Nephron progenitor cell (in vitro differentiated cells): ENCODE measurements around the gene STN1.

Experiments
- DNase-seq: peaks from one replicate; pipeline ENCODE4 v3.0.0; 2021
- H3K27ac Mint-ChIP-seq: 2 replicates; pipeline ENCODE4 v1.8.0; 2021; ENCODE audit warnings: mild to moderate bottlenecking, moderate library complexity, mixed read lengths
- H3K27me3 Mint-ChIP-seq: 2 replicates; pipeline ENCODE4 v1.8.0; 2021; ENCODE audit warnings: mild to moderate bottlenecking, low read depth, mixed read lengths; ENCODE audit not compliant: poor library complexity
- H3K36me3 Mint-ChIP-seq: 2 replicates; pipeline ENCODE4 v1.8.0; 2021; ENCODE audit warnings: low read depth, mixed read lengths
- H3K4me1 Mint-ChIP-seq: 2 replicates; pipeline ENCODE4 v1.8.0; 2021; ENCODE audit warnings: mixed read lengths
- H3K4me3 Mint-ChIP-seq: 2 replicates; pipeline ENCODE4 v1.8.0; 2021; ENCODE audit warnings: mild to moderate bottlenecking, moderate library complexity, mixed read lengths
- H3K9me3 Mint-ChIP-seq: 2 replicates; pipeline ENCODE4 v1.8.0; 2021; ENCODE audit warnings: mild to moderate bottlenecking, moderate library complexity, mixed read lengths
- TF ChIP-seq, protein P1 (sequence below): fragments of 200-600 bp; sonication (generic); IDR thresholded peaks from 2 replicates; pipeline ENCODE4 v1.5.0; 2021; ENCODE audit warnings: antibody characterized with exemption

STN1 gene

DNA sequence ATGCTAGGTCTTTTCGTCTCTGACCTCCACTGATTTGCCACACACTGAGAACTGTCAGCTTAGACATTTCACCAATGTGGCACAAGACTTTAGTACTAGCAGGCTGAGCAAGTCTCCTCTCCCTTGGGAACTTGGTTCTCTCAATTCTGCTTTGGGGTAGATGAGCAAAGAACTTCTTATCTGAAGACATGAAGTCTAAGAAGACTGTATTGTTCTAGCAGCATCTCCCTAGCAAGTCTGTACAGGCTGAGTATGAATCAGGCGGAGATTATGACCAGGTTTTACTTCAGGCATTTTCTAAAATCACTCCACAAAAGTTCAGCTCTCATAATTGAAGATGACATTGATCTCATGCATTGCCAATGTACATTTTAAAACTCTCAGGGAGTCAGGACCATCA is 23.8 kb upstream of the STN1 start:
- Mint-ChIP-seq H3K27ac (no peak overlapping the region), H3K9me3 (no peaks in the 10 kb centered on the region), H3K36me3 (no peaks in the 10 kb centered on the region), H3K4me3 (no peak overlapping the region), H3K27me3 (peaks cover 2% of the 10 kb centered on the region), H3K4me1 (no peaks in the 10 kb centered on the region)
- TF ChIP-seq, protein P1, sequence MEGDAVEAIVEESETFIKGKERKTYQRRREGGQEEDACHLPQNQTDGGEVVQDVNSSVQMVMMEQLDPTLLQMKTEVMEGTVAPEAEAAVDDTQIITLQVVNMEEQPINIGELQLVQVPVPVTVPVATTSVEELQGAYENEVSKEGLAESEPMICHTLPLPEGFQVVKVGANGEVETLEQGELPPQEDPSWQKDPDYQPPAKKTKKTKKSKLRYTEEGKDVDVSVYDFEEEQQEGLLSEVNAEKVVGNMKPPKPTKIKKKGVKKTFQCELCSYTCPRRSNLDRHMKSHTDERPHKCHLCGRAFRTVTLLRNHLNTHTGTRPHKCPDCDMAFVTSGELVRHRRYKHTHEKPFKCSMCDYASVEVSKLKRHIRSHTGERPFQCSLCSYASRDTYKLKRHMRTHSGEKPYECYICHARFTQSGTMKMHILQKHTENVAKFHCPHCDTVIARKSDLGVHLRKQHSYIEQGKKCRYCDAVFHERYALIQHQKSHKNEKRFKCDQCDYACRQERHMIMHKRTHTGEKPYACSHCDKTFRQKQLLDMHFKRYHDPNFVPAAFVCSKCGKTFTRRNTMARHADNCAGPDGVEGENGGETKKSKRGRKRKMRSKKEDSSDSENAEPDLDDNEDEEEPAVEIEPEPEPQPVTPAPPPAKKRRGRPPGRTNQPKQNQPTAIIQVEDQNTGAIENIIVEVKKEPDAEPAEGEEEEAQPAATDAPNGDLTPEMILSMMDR, result no peak
- no peak for DNase-seq

DNA sequence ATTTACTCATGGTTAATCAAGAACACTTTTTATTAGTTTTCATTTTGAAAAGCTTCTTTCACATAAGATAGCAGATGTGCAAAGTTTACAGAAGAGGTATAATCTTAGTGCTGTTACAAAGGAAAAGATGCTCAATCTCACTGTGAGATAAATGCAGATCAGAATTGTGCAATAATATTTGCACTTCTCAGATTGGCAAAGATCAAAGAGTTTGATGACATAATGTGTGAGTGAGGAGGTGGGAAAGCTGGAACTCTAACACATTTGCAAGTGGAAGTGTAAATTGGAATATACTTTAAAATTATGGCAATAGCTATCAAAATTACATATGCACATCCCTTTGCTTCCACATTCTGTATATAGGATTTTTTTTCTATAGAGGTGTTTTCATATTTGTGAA is 21.5 kb upstream of the STN1 start:
- peaks cover 4% of the 10 kb centered on the region for H3K27me3 Mint-ChIP-seq
- peaks cover 7% of the 10 kb centered on the region for H3K4me1 Mint-ChIP-seq
- H3K36me3 Mint-ChIP-seq, result no peaks in the 10 kb centered on the region
- DNase-seq, result no peak
- no peak overlapping the region for H3K4me3 Mint-ChIP-seq
- H3K27ac Mint-ChIP-seq, result no peak overlapping the region
- no peaks in the 10 kb centered on the region for H3K9me3 Mint-ChIP-seq
- TF ChIP-seq, protein P1, result no peak

DNA sequence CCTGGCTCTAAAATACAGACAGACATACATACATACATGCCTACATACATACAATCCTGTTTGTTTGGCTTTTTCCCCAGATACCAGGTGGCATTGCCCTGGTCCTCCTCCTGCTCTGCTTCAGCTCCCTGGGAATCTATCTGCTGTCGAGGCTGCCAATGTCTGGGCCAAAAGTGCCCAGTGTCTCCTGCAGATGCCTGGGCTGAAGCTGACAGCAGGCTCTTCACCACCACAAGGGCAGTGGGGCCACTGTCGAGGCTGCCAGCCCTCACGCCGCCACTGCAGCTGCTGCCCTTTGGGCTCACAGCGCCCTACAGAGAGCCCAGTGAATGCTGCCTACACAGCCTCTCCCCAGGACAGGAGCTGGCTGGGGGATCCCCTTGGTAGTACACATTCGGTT is 18.0 kb upstream of the STN1 start:
- Mint-ChIP-seq H3K27ac (no peak overlapping the region), H3K36me3 (no peaks in the 10 kb centered on the region), H3K27me3 (peaks cover 4% of the 10 kb centered on the region), H3K9me3 (no peaks in the 10 kb centered on the region), H3K4me3 (no peak overlapping the region), H3K4me1 (peaks cover 30% of the 10 kb centered on the region)
- no peak for DNase-seq
- TF ChIP-seq, protein P1, result no peak

DNA sequence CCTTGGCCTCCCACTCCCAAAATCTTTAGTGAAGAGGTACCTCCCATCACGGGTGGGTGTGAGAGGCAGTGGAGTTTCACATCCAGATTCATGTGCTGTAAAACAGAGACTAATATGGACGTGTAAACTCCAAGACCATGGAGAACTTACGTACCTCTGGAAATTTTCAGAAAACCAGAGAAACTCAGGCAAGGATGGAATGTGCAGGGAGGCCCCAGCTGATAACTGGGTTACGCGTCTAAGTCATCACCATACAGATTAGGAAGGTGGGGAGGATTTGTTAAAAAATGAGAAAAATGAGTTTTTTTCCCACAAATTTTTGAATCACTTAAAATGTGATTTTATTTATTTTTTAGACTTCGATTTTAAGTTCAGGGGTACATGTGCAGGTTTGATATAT is 16.3 kb upstream of the STN1 start:
- TF ChIP-seq, protein P1, result no peak
- Mint-ChIP-seq H3K27ac (no peak overlapping the region), H3K27me3 (peaks cover 4% of the 10 kb centered on the region), H3K4me3 (no peak overlapping the region), H3K36me3 (no peaks in the 10 kb centered on the region), H3K9me3 (no peaks in the 10 kb centered on the region), H3K4me1 (peaks cover 37% of the 10 kb centered on the region)
- DNase-seq, result no peak

DNA sequence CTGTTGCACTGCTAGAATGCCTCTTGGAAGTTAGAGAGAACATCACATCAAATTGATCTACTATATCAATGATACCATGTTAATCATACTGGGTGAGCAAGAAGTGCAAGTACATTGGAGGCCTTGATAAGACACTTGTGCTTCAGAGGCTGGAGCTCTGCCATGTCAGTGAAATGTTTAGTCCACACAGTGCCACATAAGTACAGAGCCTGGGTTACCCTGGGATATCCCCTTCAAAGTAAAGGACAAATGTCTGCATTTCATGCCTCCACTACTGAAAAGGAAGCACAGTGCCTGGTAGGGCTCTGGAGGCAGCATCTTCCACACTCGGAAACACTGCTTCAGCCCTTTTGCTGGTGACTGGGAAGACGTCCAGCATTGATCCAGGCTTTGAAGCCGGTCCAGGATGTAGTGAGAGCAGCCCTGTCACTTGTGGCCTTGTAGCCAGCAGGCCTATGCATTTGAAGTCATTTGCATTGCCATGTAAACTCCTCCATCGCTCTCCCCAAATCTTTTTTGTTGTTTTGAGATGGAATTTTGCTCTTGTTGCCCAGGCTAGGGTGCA is 15.7 kb upstream of the STN1 start:
- Mint-ChIP-seq H3K9me3 (no peaks in the 10 kb centered on the region), H3K27ac (no peak overlapping the region), H3K4me3 (no peak overlapping the region), H3K4me1 (peaks cover 44% of the 10 kb centered on the region), H3K36me3 (no peaks in the 10 kb centered on the region), H3K27me3 (peaks cover 4% of the 10 kb centered on the region)
- no peak for DNase-seq
- TF ChIP-seq, protein P1, result no peak

DNA sequence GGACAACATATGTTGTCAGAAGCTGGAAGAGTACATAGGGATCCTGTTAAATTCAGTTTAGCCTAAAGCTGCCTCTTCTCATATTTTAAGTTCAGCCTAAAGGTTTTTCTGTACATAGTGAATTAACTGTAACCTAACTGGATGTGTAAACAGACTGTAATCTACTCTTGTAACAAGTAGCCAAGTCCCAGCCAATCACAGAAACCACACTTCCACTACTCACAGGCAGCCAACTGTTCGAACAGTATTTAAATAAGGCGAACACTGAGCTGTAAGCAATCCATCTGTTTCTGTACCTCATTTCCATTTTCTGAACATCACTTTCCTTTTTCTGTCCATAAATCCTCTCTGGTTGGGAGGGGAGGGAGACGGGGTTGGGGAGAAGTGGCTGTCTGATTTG is 15.0 kb upstream of the STN1 start:
- Mint-ChIP-seq H3K4me1 (peaks cover 46% of the 10 kb centered on the region), H3K9me3 (no peaks in the 10 kb centered on the region), H3K27ac (peak overlapping the region; percentile 83), H3K36me3 (no peaks in the 10 kb centered on the region), H3K4me3 (no peak overlapping the region), H3K27me3 (peaks cover 4% of the 10 kb centered on the region)
- TF ChIP-seq, protein P1, result no peak
- DNase-seq, result no peak
